SU-DHL-6 (cell line): ENCODE results near the gene CCDC88C.

ENCODE experiments used
- CTCF ChIP-seq: fragments of 200-600 bp; sonication (generic); IDR thresholded peaks from one replicate; pipeline ENCODE4 v1.5.1; 2017; ENCODE audit warnings: antibody characterized with exemption, mild to moderate bottlenecking, low read length, moderate library complexity; ENCODE audit not compliant: insufficient read depth, poor library complexity, severe bottlenecking
- EZH2phosphoT487 ChIP-seq: fragments of 200-600 bp; sonication (generic), shearing (Covaris generic); conservative IDR thresholded peaks from 2 replicates; pipeline ENCODE4 v1.6.1; 2018; ENCODE audit warnings: mild to moderate bottlenecking, antibody characterized with exemption, low read length, moderate library complexity, mixed read lengths

DNA sequence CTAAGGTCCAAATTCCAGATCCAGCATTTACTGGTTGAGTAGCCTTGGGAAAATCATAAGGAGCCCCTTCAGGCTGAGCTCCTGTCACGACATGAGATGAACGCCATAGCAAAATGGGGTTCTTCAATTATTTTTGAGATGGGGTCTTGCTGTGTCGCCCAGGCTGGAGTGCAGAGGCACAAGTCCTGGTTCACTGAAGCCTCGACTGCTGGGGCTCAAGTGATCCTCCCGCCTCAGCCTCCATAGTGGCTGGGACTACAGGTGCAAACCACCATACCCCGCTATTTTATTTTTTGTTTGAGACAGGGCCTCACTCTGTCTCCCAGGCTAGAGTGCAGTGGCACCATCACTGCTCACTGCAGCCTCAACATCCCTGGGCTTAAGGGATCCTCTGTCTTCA is 147.4 kb downstream of the CCDC88C start:
- TF ChIP-seq CTCF, result no peak
- no peak for TF ChIP-seq EZH2phosphoT487
